Measurements from ENCODE around the gene DMRTC2. TPM values are rescaled to one million over a fixed set of nuclear protein-coding genes. Genes with fewer than 3 reads are reported as not detected.

Gene DMRTC2
- total and polyA plus RNA-seq, 2 donors (not counting 1 experiment from before 2014, with no cell fraction given), result not detected

- Histone ChIP-seq H3K9ac (ENCODE audit: low read length) (peak overlapping the region; percentile 68), H3K27me3 (replicated peaks in 1 of 4; ENCODE audit: control extremely low read depth in 1 of 4, control insufficient read depth in 3 of 4, insufficient read depth in 4 of 4, low read length in 3 of 4) (no peaks in the 10 kb centered on the region), H3K79me2 (ENCODE audit: control insufficient read depth, insufficient read depth, low read length) (peaks cover 93% of the 10 kb centered on the region), H3K9me3 (ENCODE audit: control extremely low read depth in 1 of 3, control insufficient read depth in 2 of 3, insufficient read depth in 1 of 3, low read length in 2 of 3) (no peaks in the 10 kb centered on the region), H2AFZ (ENCODE audit: insufficient read depth, low read depth, low read length, poor library complexity, severe bottlenecking) (no peak overlapping the region), H3K27ac (ENCODE audit: low read length in 2 of 2) (peak overlapping the region; percentile 79 to 83), H3K4me2 (replicated peaks; ENCODE audit: low read depth, low read length, poor library complexity, severe bottlenecking) (peak overlapping the region; percentile 90), H3K36me3 (replicated peaks in 1 of 2; ENCODE audit: control extremely low read depth in 1 of 2, control insufficient read depth in 1 of 2, extremely low read depth in 1 of 2, insufficient read depth in 2 of 2, low read length in 1 of 2) (peaks cover 0 to 37% of the 10 kb centered on the region in 2 experiments), H3K4me3 (ENCODE audit: control extremely low read depth in 1 of 5, extremely low read depth in 1 of 5, insufficient read depth in 1 of 5, low read depth in 2 of 5, low read length in 4 of 5) (peak overlapping the region; percentile 45 to 66 (median 46)), H4K20me1 (ENCODE audit: control insufficient read depth, insufficient read depth, low read length, poor library complexity, severe bottlenecking) (peaks cover 75% of the 10 kb centered on the region), H3K4me1 (ENCODE audit: control insufficient read depth in 2 of 2, insufficient read depth in 2 of 2, low read length in 2 of 2) (peaks cover 48 to 65% of the 10 kb centered on the region in 2 donors)
- intact Hi-C loops (cut with micrococcal nuclease), result loop anchor here (1.0 kb wide), 2 partner anchors 10 to 14 kb away; partner anchors contain the start of gene CD79A
- POLR2A ChIA-PET, result interaction anchor here (0.9 to 7.7 kb wide), 6 partner anchors 11 to 58 kb away, joined by 3 to 92 read pairs (median 9); partner anchors contain the start of genes CD79A and RPS19
- DNase-seq, result peak; percentile 74
- Mint-ChIP-seq H3K9me3 (ENCODE audit: insufficient read depth) (no peaks in the 10 kb centered on the region), H3K27ac (peak overlapping the region; percentile 88), H3K4me1 (peaks cover 62% of the 10 kb centered on the region), H3K27me3 (no peaks in the 10 kb centered on the region), H3K4me3 (peak overlapping the region; percentile 78)
- CTCF ChIA-PET, result interaction anchor here (1.1 to 7.3 kb wide), 14 partner anchors 13 to 148 kb away, joined by 3 to 180 read pairs (median 8); partner anchors contain the start of genes CD79A and RPS19
- TF ChIP-seq EZH2 (IDR thresholded peaks at IDR 0.05; ENCODE audit: borderline replicate concordance, insufficient read depth, low read depth, low read length, poor library complexity, severe bottlenecking), result no peak
- TF ChIP-seq, protein P1, sequence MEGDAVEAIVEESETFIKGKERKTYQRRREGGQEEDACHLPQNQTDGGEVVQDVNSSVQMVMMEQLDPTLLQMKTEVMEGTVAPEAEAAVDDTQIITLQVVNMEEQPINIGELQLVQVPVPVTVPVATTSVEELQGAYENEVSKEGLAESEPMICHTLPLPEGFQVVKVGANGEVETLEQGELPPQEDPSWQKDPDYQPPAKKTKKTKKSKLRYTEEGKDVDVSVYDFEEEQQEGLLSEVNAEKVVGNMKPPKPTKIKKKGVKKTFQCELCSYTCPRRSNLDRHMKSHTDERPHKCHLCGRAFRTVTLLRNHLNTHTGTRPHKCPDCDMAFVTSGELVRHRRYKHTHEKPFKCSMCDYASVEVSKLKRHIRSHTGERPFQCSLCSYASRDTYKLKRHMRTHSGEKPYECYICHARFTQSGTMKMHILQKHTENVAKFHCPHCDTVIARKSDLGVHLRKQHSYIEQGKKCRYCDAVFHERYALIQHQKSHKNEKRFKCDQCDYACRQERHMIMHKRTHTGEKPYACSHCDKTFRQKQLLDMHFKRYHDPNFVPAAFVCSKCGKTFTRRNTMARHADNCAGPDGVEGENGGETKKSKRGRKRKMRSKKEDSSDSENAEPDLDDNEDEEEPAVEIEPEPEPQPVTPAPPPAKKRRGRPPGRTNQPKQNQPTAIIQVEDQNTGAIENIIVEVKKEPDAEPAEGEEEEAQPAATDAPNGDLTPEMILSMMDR (IDR thresholded peaks at IDR 0.05), result no peak
- WGBS (ENCODE audit: insufficient coverage), result 8% methylated on average over 10 of the region's 13 CpGs
- peak; percentile 10 for ATAC-seq (ENCODE audit: low read depth)
Measured at GRCh38 chr19:41886761-41887710, 42.2 kb downstream of the DMRTC2 start.
